Activated B cell treated with CpG ODN at 0.5 μM for 24 hours (primary cell): Measurements from ENCODE around the gene RETREG3. TPM values are rescaled to one million over a fixed set of nuclear protein-coding genes. Genes with fewer than 3 reads are reported as not detected.

ENCODE experiments used
- ATAC-seq: fragments of 200-7000 bp; cut with Tn5 transposase; one replicate; pipeline ENCODE4 v1.10.0; 2021; ENCODE audit warnings: low read depth, mild to moderate bottlenecking, moderate library complexity
- CTCF ChIA-PET: fragments of 350-600 bp; sonication (Branson Sonifier 250); formaldehyde crosslinking; loops from one replicate; lab custom pipeline; 2021; ENCODE audit warnings: antibody characterized with exemption; lab: Charles Lee
- POLR2A ChIA-PET: fragments of 350-600 bp; sonication (Branson Sonifier 250); formaldehyde crosslinking; loops from one replicate; lab custom pipeline; 2021; ENCODE audit warnings: antibody characterized with exemption; lab: Charles Lee
- DNase-seq: peaks from one replicate; pipeline ENCODE4 v3.0.0; 2022
- H3K27ac Mint-ChIP-seq: one replicate; pipeline ENCODE4 v1.8.0; 2020; ENCODE audit warnings: mixed read lengths
- H3K27me3 Mint-ChIP-seq: one replicate; pipeline ENCODE4 v1.8.0; 2021; ENCODE audit warnings: mixed read lengths
- H3K36me3 Mint-ChIP-seq: one replicate; pipeline ENCODE4 v1.8.0; 2021; ENCODE audit warnings: low read depth, mixed read lengths
- H3K4me1 Mint-ChIP-seq: one replicate; pipeline ENCODE4 v1.8.0; 2021; ENCODE audit warnings: mixed read lengths
- H3K4me3 Mint-ChIP-seq: one replicate; pipeline ENCODE4 v1.8.0; 2020; ENCODE audit warnings: mild to moderate bottlenecking, mixed read lengths
- H3K9me3 Mint-ChIP-seq: one replicate; pipeline ENCODE4 v1.8.0; 2020; ENCODE audit warnings: mixed read lengths
- CTCF ChIP-seq: fragments of 200-600 bp; IDR thresholded peaks from one replicate; pipeline ENCODE4 v1.8.0; 2022; ENCODE audit warnings: antibody characterized with exemption, mild to moderate bottlenecking
- intact Hi-C: fragments of 100-400 bp; cut with micrococcal nuclease; formaldehyde crosslinking; loops from one replicate; pipeline ENCODE4 v1.15.1; 2024
- total RNA-seq: library from RNA; stranded (reverse); gene quantifications from 2 replicates; pipeline ENCODE4 v1.2.3, GENCODE V29; 2022

The RETREG3 gene
- total RNA-seq: 60.0 and 63.5 TPM in 2 replicates

- DNase-seq: peak; percentile 98
- CTCF ChIA-PET: interaction anchor here (1.0 to 2.7 kb wide), 5 partner anchors 9 to 215 kb away, joined by 3 to 32 read pairs (median 9); partner anchors contain the start of genes BECN1 and PSMC3IP
- TF ChIP-seq CTCF: no peak
- H3K4me3 Mint-ChIP-seq: peak within 1 kb of the TSS; percentile 100
- no peaks in the 10 kb centered on the region for H3K9me3 Mint-ChIP-seq
- peaks cover 38% of the 10 kb centered on the region for H3K36me3 Mint-ChIP-seq
- H3K4me1 Mint-ChIP-seq: peaks cover 47% of the 10 kb centered on the region
- H3K27me3 Mint-ChIP-seq: no peaks in the 10 kb centered on the region
- intact Hi-C loops: loop anchor here (1.0 to 5.0 kb wide), 5 partner anchors 31 to 96 kb away; partner anchors contain the start of gene TUBG2
- POLR2A ChIA-PET: interaction anchor here (0.6 to 3.3 kb wide), 30 partner anchors 9 to 759 kb away, joined by 3 to 43 read pairs (median 4); partner anchors contain the start of genes BECN1, NAGLU, PLEKHH3 and PSMC3IP
- peak; percentile 90 for ATAC-seq
- H3K27ac Mint-ChIP-seq: peak within 1 kb of the TSS; percentile 98
Observed at GRCh38 chr17:42609182-42609813, at the start of gene RETREG3, which contains the start of gene TUBG1. Gene RETREG3, minus strand, starts transcription at chr17:42609374. Its CDS starts 50 bp downstream, at chr17:42609324. Gene TUBG1, plus strand, starts transcription at chr17:42609683. Its CDS starts 55 bp downstream, at chr17:42609738.

GRCh38 chr17:42657824-42658588 is 48.8 kb upstream of the RETREG3 start:
- peaks cover 17% of the 10 kb centered on the region for H3K27me3 Mint-ChIP-seq
- ATAC-seq: no peak
- H3K9me3 Mint-ChIP-seq: no peaks in the 10 kb centered on the region
- ChIA-PET CTCF (no interaction called here), POLR2A (interaction anchor here (0.7 kb wide), 1 partner anchor 115 kb away, joined by 7 read pairs; the partner anchor contains the start of gene VPS25)
- peak overlapping the region; percentile 90 for H3K4me3 Mint-ChIP-seq
- peak overlapping the region; percentile 18 for H3K27ac Mint-ChIP-seq
- H3K4me1 Mint-ChIP-seq: peaks cover 37% of the 10 kb centered on the region
- intact Hi-C loops: loop anchor here (2.0 to 5.0 kb wide), 2 partner anchors 19 to 51 kb away; partner anchors contain the start of genes PLEKHH3, RETREG3 and TUBG1
- no peaks in the 10 kb centered on the region for H3K36me3 Mint-ChIP-seq
- no peak for DNase-seq
- no peak for TF ChIP-seq CTCF

- H3K36me3 Mint-ChIP-seq: no peaks in the 10 kb centered on the region
- H3K4me3 Mint-ChIP-seq: peak overlapping the region; percentile 39
- no peak overlapping the region for H3K27ac Mint-ChIP-seq
- intact Hi-C loops: loop anchor here (5.0 kb wide), 1 partner anchor 48 kb away; the partner anchor contains the start of genes RETREG3 and TUBG1
- POLR2A ChIA-PET: no interaction called here
- H3K9me3 Mint-ChIP-seq: no peaks in the 10 kb centered on the region
- ATAC-seq (no peak), DNase-seq (no peak)
- H3K4me1 Mint-ChIP-seq: peaks cover 37% of the 10 kb centered on the region
- TF ChIP-seq CTCF: no peak
- peaks cover 19% of the 10 kb centered on the region for H3K27me3 Mint-ChIP-seq
- CTCF ChIA-PET: no interaction called here
Observed at GRCh38 chr17:42655528-42655927, 46.4 kb upstream of the RETREG3 start.

- ATAC-seq: no peak
- no peak for DNase-seq
- no peaks in the 10 kb centered on the region for H3K36me3 Mint-ChIP-seq
- ChIA-PET CTCF (no interaction called here), POLR2A (interaction anchor here (1.6 kb wide), 1 partner anchor 16 kb away, joined by 3 read pairs; no protein-coding TSS in a partner anchor)
- TF ChIP-seq CTCF: no peak
- no peak overlapping the region for H3K27ac Mint-ChIP-seq
- intact Hi-C loops: loop anchor here (5.0 kb wide), 1 partner anchor 36 kb away; no protein-coding TSS in a partner anchor
- peaks cover 23% of the 10 kb centered on the region for H3K4me1 Mint-ChIP-seq
- H3K4me3 Mint-ChIP-seq: no peak overlapping the region
- peaks cover 19% of the 10 kb centered on the region for H3K27me3 Mint-ChIP-seq
- H3K9me3 Mint-ChIP-seq: no peaks in the 10 kb centered on the region
Observed at GRCh38 chr17:42653179-42654124, 44.3 kb upstream of the RETREG3 start.
